Measurements from ENCODE around the gene IL11. TPM values are rescaled to one million over a fixed set of nuclear protein-coding genes. Genes with fewer than 3 reads are reported as not detected.
"Not testable (repeated sequence)": the region's sequence is repeated elsewhere in the genome, so short reads cannot be mapped to it uniquely, and the experiment has no call there.

Gene IL11
- total RNA-seq, 4 donors from 2014 or later, result 0.21 TPM; not detected in 3

DNA sequence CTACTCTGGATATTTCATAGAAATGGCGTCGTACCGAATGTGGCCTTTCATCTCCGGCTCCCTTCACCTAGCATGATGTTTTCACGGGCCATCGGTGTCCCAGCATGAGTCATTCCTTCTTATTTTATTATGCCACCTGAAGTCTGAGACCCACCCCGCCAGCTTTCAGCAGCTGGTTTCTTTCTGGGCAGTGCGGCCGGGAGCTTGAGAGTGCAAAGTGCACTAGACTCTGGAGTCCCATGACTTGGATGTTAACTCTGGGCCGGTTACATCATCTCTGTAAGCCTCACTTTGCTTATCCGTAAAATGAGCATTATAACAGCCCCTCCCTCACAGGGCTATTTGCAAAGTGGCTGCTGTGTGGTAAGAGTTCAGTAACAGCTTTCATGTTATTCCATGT lies 36.4 kb downstream of the IL11 start:
- Histone ChIP-seq H3K27me3 (peaks cover 0 to 7% of the 10 kb centered on the region in 2 donors), H3K27ac (no peak overlapping the region), H3K4me1 (peaks cover 0 to 7% (median 5%) of the 10 kb centered on the region in 4 donors), H3K36me3 (no peaks in the 10 kb centered on the region), H3K4me3 (no peak overlapping the region), H3K9me3 (no peaks in the 10 kb centered on the region)
- 73 to 76% methylated on average over 11 of the region's 11 CpGs for WGBS, 2 donors
- no peak for DNase-seq (ENCODE audit: low spot score in 2 of 2)
- TF ChIP-seq, protein P1, sequence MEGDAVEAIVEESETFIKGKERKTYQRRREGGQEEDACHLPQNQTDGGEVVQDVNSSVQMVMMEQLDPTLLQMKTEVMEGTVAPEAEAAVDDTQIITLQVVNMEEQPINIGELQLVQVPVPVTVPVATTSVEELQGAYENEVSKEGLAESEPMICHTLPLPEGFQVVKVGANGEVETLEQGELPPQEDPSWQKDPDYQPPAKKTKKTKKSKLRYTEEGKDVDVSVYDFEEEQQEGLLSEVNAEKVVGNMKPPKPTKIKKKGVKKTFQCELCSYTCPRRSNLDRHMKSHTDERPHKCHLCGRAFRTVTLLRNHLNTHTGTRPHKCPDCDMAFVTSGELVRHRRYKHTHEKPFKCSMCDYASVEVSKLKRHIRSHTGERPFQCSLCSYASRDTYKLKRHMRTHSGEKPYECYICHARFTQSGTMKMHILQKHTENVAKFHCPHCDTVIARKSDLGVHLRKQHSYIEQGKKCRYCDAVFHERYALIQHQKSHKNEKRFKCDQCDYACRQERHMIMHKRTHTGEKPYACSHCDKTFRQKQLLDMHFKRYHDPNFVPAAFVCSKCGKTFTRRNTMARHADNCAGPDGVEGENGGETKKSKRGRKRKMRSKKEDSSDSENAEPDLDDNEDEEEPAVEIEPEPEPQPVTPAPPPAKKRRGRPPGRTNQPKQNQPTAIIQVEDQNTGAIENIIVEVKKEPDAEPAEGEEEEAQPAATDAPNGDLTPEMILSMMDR (IDR thresholded peaks at IDR 0.05), result no peak
- TF ChIP-seq POLR2A (IDR thresholded peaks at IDR 0.05), result no peak
- no peak for TF ChIP-seq EP300 (IDR thresholded peaks at IDR 0.05)

DNA sequence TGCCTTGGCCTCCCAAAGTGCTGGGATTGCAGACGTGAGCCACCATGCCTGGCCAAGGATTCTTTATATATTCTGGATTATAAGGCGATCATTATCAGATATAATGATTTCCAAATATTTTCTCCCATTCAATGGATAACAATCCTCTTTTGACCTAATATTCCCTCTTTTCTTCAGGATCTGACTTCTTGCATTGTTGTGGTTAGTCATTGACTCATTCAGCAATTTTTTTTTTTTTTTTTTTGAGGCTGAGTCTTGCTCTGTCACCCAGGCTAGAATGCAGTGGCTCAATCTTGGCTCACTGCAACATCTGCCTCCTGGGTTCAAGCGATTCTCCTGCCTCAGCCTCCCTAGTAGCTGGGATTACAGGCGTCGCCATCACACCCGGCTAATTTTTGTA lies 40.5 kb downstream of the IL11 start:
- not testable (repeated sequence) for DNase-seq (ENCODE audit: low spot score in 2 of 2); H3K36me3 ChIP-seq; H3K27ac ChIP-seq; H3K9me3 ChIP-seq; H3K4me1 ChIP-seq; H3K4me3 ChIP-seq; H3K27me3 ChIP-seq
- 79% methylated on average over 6 of the region's 6 CpGs for WGBS, 2 donors

DNA sequence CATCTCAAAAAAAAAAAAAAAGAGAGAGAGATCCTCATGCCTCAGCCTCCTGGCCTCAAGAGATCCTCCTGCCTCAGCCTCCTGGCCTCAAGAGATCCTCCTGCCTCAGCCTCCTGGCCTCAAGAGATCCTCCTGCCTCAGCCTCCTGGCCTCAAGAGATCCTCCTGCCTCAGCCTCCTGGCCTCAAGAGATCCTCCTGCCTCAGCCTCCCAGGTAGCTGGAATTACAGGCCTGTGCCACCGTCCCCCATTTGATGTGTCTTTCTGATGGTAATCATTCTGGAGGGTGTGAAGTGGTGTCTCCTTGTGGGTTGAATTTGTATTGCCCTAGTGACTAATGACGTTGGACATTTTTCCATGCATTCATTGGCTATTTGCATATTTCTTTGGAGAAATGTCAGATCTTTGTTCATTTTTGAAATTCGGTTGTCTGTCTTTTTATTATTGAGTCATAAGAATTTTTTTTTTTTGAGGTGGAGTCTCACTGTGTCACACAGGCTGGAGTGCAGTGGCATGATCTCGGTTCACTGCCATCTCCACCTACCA lies 41.4 kb downstream of the IL11 start:
- H3K36me3 ChIP-seq; H3K4me3 ChIP-seq; H3K9me3 ChIP-seq; H3K4me1 ChIP-seq; DNase-seq (ENCODE audit: low spot score in 2 of 2); H3K27me3 ChIP-seq; H3K27ac ChIP-seq: not testable (repeated sequence)
- 64 to 77% methylated on average over 4 of the region's 4 CpGs for WGBS, 2 donors

DNA sequence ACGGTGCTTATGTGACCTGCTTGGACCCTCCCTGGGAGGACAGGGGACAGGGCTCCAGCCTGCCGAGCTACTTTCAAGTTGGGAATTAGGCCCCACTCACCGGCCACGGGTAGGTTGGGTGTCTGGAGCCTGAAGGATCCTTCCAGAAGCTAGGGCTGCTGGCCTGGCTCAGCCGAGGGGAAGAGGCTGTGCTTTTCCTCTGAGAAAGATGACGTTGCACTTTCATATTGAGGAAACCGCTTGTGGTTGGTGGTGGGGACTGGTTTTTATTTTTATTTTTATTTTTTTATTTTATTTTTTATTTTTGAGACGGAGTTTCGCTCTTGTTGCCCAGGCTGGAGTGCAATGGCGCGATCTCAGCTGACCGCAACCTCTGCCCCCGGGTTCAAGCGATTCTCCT lies 45.1 kb downstream of the IL11 start, which contains the start of gene TMEM150B:
Gene TMEM150B (minus strand): TSS at position 170 of the 400 bp plus-strand sequence. CDS start 4,305 bp downstream, outside the sequence.
- Histone ChIP-seq H3K4me1 (no peaks in the 10 kb centered on the region), H3K27me3 (peaks cover 0 to 8% of the 10 kb centered on the region in 2 donors), H3K4me3 (peak within 1 kb of the TSS in 1 of 4 donors; percentile 14), H3K36me3 (no peaks in the 10 kb centered on the region), H3K27ac (peak within 1 kb of the TSS in 1 of 4 donors; percentile 47), H3K9me3 (no peaks in the 10 kb centered on the region)
- TF ChIP-seq, protein P1 (IDR thresholded peaks at IDR 0.05), result no peak
- peak in 1 of 2 donors; percentile 20 for TF ChIP-seq EP300 (IDR thresholded peaks at IDR 0.05)
- no peak for DNase-seq (ENCODE audit: low spot score in 2 of 2)
- WGBS, 2 donors, result 67 to 70% methylated on average over 14 of the region's 14 CpGs

DNA sequence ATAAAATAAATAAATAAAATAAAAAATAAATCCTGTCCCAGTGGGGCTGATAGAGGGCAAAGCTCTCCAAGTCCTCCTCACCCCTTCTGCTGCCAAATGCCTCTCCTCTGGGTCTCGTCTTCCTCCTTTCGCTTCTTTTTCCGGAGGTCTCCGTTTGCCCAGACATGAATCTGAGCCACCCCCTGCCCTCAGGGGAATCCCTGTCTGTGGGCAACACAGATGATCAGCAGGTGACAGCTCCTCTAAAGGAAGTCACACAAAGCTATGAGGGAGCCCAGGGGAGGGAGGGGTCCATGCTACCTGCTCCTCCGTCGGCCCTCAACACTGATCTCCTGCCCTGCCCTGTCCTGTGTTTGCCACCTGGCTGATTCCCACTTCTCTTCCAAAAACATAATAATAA lies 45.6 kb downstream of the IL11 start:
- no peaks in the 10 kb centered on the region for H3K9me3 ChIP-seq
- peak overlapping the region in 1 of 4 donors; percentile 47 for H3K27ac ChIP-seq
- WGBS, 2 donors, result 80 to 84% methylated on average over 6 of the region's 6 CpGs
- H3K4me3 ChIP-seq, result peak overlapping the region in 1 of 4 donors; percentile 14
- TF ChIP-seq, protein P1 (IDR thresholded peaks at IDR 0.05), result no peak
- TF ChIP-seq EP300 (IDR thresholded peaks at IDR 0.05), result no peak
- no peak for TF ChIP-seq POLR2A (IDR thresholded peaks at IDR 0.05)
- no peaks in the 10 kb centered on the region for H3K4me1 ChIP-seq
- H3K36me3 ChIP-seq, result no peaks in the 10 kb centered on the region
- H3K27me3 ChIP-seq, result peaks cover 0 to 11% of the 10 kb centered on the region in 2 donors
- no peak for DNase-seq (ENCODE audit: low spot score in 2 of 2)

DNA sequence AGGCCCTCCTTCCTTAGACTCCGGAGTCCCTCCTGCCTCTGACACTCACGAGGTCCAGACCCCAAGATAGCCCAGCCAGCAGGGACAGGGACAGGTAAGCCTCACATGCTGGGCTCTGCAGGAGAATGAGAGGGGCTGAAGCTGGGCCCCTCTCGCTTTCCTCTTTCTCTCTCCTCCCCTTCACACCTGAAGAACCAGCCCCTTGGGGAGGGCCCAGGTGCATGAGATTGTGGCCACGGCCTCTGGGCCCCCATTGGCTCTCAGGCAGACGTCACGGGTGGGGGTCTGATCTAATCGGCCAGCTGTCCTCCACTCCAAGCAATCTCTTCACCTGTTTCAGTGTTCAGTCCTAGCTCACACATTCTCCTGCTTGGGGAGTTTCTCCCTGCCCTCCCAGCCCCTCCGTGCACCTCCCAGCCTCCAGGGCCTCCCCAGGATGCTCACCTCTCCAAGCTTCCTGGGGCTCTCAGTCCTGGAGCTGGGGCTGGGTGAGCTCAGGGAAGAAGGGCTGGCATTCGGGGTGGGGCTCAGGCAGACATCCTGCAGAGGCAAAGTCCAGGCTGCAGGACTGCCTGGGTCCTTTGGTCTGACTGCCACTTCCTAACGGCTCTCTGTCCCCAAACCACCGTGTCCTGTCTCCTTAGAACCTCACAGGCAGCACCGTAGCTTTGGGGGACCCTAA lies 47.9 kb downstream of the IL11 start:
- no peaks in the 10 kb centered on the region for H3K4me1 ChIP-seq
- H3K4me3 ChIP-seq, result no peak overlapping the region
- H3K9me3 ChIP-seq, result no peaks in the 10 kb centered on the region
- no peak for DNase-seq (ENCODE audit: low spot score in 2 of 2)
- peak overlapping the region in 1 of 4 donors; percentile 50 for H3K27ac ChIP-seq
- H3K27me3 ChIP-seq, result peaks cover 0 to 11% of the 10 kb centered on the region in 2 donors
- H3K36me3 ChIP-seq, result no peaks in the 10 kb centered on the region
- TF ChIP-seq, protein P1 (IDR thresholded peaks at IDR 0.05), result no peak
- no peak for TF ChIP-seq EP300 (IDR thresholded peaks at IDR 0.05)
- TF ChIP-seq POLR2A (IDR thresholded peaks at IDR 0.05), result no peak
- 61 to 65% methylated on average over 11 to 12 of the region's 12 CpGs for WGBS, 2 donors

Measured in tibial nerve (tissue), 4 donors.